ENCODE results near the gene VTI1A. TPM values are rescaled to one million over a fixed set of nuclear protein-coding genes. Genes with fewer than 3 reads are reported as not detected.

VTI1A gene
- total RNA-seq, 1 donor from 2014 or later: 26.3 TPM

DNA sequence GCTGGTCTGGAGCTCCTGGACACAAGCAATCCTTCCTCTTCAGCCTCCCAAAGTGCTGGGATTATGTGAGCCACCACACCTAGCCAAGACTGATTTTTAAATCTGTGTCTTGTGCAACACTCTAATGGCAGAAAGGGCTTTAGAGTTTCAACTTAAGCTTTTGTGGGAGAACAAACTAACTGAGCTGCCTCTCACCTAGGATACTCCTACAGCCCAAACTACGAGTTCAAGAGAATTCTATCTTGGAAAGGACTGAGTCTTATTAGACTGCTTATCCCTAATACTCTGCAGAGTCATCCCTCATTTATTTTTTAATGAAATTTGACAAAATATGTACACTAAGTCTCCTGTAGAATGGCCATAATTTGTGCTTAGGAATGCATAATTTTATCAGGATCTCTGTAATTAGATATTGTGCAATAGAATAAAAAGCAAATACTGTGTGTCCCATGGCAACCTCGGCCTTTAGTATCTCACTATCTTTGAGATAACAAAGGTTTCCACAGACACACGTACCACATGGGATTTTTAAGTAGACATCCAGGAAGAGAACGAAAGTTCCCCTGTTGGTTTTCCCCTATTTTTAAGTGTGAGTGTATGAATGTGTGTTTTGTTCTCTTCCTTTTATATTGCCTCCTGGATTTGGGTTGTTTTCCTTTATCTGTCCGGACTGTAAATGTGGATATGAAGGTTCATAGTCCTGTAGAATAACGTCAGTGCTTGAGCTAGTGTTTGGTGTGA lies 303.6 kb downstream of the VTI1A start:
- peaks cover 15% of the 10 kb centered on the region for H3K4me1 Mint-ChIP-seq (ENCODE audit: unreplicated experiment)
- no peak for DNase-seq (ENCODE audit: extremely low spot score, unreplicated experiment)
- no peaks in the 10 kb centered on the region for H3K9me3 Mint-ChIP-seq (ENCODE audit: unreplicated experiment)
- no peak overlapping the region for H3K27ac Mint-ChIP-seq (ENCODE audit: unreplicated experiment)
- no peak overlapping the region for H3K4me3 Mint-ChIP-seq (ENCODE audit: unreplicated experiment)
- no peaks in the 10 kb centered on the region for H3K27me3 Mint-ChIP-seq (ENCODE audit: unreplicated experiment)
- TF ChIP-seq, protein P1, sequence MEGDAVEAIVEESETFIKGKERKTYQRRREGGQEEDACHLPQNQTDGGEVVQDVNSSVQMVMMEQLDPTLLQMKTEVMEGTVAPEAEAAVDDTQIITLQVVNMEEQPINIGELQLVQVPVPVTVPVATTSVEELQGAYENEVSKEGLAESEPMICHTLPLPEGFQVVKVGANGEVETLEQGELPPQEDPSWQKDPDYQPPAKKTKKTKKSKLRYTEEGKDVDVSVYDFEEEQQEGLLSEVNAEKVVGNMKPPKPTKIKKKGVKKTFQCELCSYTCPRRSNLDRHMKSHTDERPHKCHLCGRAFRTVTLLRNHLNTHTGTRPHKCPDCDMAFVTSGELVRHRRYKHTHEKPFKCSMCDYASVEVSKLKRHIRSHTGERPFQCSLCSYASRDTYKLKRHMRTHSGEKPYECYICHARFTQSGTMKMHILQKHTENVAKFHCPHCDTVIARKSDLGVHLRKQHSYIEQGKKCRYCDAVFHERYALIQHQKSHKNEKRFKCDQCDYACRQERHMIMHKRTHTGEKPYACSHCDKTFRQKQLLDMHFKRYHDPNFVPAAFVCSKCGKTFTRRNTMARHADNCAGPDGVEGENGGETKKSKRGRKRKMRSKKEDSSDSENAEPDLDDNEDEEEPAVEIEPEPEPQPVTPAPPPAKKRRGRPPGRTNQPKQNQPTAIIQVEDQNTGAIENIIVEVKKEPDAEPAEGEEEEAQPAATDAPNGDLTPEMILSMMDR (IDR thresholded peaks at IDR 0.05): no peak
- peaks cover 3% of the 10 kb centered on the region for H3K36me3 Mint-ChIP-seq (ENCODE audit: unreplicated experiment)

DNA sequence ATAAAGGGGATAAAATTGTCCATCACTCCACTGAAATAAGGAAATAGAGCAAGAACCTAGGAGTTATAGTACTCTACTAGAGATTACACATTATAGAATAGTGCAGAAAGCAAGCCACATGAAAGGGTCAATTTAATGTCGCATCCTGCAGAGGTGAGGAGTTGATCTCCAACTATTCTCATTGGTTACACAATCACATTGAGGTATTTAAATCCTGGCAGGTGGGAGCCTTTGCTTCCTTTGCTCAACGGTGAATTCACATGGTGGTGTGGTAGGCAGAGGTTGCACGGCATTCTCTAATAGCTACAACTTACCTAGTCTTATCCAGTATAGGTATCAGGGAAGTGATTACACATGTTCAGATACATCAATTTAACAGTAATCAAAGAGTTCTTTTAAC lies 304.6 kb downstream of the VTI1A start:
- Mint-ChIP-seq H3K27ac (ENCODE audit: unreplicated experiment) (no peak overlapping the region), H3K4me3 (ENCODE audit: unreplicated experiment) (no peak overlapping the region), H3K4me1 (ENCODE audit: unreplicated experiment) (peaks cover 15% of the 10 kb centered on the region), H3K36me3 (ENCODE audit: unreplicated experiment) (peaks cover 1% of the 10 kb centered on the region), H3K27me3 (ENCODE audit: unreplicated experiment) (no peaks in the 10 kb centered on the region), H3K9me3 (ENCODE audit: unreplicated experiment) (no peaks in the 10 kb centered on the region)
- no peak for DNase-seq (ENCODE audit: extremely low spot score, unreplicated experiment)
- TF ChIP-seq, protein P1 (IDR thresholded peaks at IDR 0.05): no peak

DNA sequence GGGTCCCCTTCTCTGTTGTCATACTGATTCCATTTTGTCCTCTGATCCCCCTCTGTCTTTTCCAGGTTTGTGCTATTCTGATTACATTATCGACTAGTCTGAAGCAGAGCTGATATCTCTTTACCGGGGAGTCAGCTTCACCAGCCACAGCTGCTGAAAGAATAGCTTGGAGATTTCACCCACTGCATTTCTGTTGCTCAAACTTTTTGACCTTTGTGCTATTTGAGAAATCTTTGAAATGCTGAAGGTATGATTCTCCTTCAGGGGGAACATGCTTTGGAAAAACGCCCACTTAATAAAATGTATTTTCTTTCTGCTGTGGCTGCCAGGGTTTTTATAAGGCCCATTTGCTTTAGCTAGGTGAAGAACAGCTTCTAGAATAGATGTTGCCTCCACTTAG lies 305.3 kb downstream of the VTI1A start:
- Mint-ChIP-seq H3K4me1 (ENCODE audit: unreplicated experiment) (peaks cover 15% of the 10 kb centered on the region), H3K9me3 (ENCODE audit: unreplicated experiment) (no peaks in the 10 kb centered on the region), H3K4me3 (ENCODE audit: unreplicated experiment) (no peak overlapping the region), H3K27ac (ENCODE audit: unreplicated experiment) (no peak overlapping the region), H3K36me3 (ENCODE audit: unreplicated experiment) (peaks cover 1% of the 10 kb centered on the region), H3K27me3 (ENCODE audit: unreplicated experiment) (no peaks in the 10 kb centered on the region)
- TF ChIP-seq, protein P1 (IDR thresholded peaks at IDR 0.05): no peak
- DNase-seq (ENCODE audit: extremely low spot score, unreplicated experiment): no peak

DNA sequence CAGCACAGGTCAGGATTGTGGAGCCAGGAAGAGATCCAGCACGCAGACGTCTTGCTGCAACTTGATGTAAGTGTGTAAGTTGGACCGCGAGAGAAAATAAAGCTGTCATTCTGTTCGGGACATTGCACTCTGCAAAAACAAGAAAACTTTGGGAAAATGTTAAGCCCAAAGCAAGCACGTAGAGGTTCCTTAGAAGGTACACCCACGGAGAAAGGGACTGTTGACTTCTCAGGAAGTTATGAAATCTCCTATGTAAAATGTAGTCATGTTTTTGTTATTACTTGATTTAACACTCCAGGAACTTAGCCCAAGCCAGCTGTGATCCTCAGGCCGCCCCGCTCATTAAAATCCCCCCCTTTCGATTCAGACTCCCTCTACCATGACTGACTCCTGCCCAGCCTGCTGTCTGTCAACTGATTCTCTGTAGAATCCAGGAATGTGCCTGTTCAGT lies 307.0 kb downstream of the VTI1A start:
- TF ChIP-seq, protein P1 (IDR thresholded peaks at IDR 0.05): no peak
- peaks cover 17% of the 10 kb centered on the region for H3K4me1 Mint-ChIP-seq (ENCODE audit: unreplicated experiment)

DNA sequence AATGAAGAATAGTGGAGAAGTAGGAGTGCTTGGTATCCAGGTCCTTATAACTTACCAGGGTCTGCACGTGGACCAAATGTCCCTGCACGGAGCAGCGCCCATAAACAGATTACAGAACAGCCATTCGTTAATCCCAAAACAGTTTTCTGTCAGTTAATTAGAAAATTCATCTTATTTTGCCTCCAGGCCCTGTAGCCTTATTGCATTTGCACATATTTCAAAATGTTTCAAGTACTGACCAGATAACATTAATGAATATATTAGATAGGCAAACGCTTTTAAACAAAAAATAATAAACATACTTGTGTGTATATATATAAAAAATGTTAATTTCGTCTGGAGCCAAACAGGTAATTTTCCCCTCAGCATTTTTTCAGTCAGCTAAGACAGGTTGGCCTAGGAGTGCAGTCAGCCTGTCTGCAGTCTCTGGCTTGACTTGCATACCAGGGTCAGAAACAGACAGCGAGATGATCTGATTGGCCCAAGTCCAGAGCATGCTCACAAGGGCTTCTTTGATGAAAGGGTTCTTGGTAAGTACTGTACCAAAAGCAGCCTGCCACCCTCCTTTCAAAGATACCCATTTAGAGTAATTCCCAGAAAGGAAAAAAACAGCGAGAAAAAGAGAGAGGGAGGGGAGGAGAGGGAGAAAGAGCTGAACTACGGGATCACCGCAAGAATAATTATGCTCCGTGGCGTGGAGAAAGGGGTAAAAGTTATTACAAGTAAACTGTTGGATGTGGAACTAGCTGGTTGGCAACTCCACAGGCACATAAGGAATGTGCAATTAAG lies 308.6 kb downstream of the VTI1A start:
- H3K4me1 Mint-ChIP-seq (ENCODE audit: unreplicated experiment): peaks cover 18% of the 10 kb centered on the region

More for the DNA sequence above, 307.0 kb downstream of the VTI1A start:
- Mint-ChIP-seq H3K9me3 (ENCODE audit: unreplicated experiment) (no peaks in the 10 kb centered on the region), H3K27ac (ENCODE audit: unreplicated experiment) (no peak overlapping the region), H3K27me3 (ENCODE audit: unreplicated experiment) (no peaks in the 10 kb centered on the region), H3K36me3 (ENCODE audit: unreplicated experiment) (peaks cover 1% of the 10 kb centered on the region), H3K4me3 (ENCODE audit: unreplicated experiment) (no peak overlapping the region)
- no peak for DNase-seq (ENCODE audit: extremely low spot score, unreplicated experiment)

More for the DNA sequence above, 308.6 kb downstream of the VTI1A start:
- no peak overlapping the region for H3K4me3 Mint-ChIP-seq (ENCODE audit: unreplicated experiment)
- H3K27me3 Mint-ChIP-seq (ENCODE audit: unreplicated experiment): peaks cover 2% of the 10 kb centered on the region
- H3K27ac Mint-ChIP-seq (ENCODE audit: unreplicated experiment): no peak overlapping the region
- TF ChIP-seq, protein P1 (IDR thresholded peaks at IDR 0.05): no peak
- H3K9me3 Mint-ChIP-seq (ENCODE audit: unreplicated experiment): no peaks in the 10 kb centered on the region
- H3K36me3 Mint-ChIP-seq (ENCODE audit: unreplicated experiment): peaks cover 6% of the 10 kb centered on the region
- DNase-seq (ENCODE audit: extremely low spot score, unreplicated experiment): no peak

Measured in osteocyte (in vitro differentiated cells).